Activated naive CD4-positive, alpha-beta T cell treated with anti-CD3 and anti-CD28 coated beads, Interleukin-2, amount 50 U/mL, for 24 hours (primary cell): ENCODE data around the gene GABBR2.

Experiments used
- H3K27ac Mint-ChIP-seq: one replicate; pipeline ENCODE4 v1.8.0; 2021; ENCODE audit warnings: mild to moderate bottlenecking, mixed read lengths
- H3K27me3 Mint-ChIP-seq: one replicate; pipeline ENCODE4 v1.8.0; 2021; ENCODE audit warnings: mixed read lengths
- H3K36me3 Mint-ChIP-seq: one replicate; pipeline ENCODE4 v1.8.0; 2021; ENCODE audit warnings: mixed read lengths
- H3K4me1 Mint-ChIP-seq: one replicate; pipeline ENCODE4 v1.8.0; 2021; ENCODE audit warnings: mixed read lengths
- H3K4me3 Mint-ChIP-seq: one replicate; pipeline ENCODE4 v1.8.0; 2021; ENCODE audit warnings: mild to moderate bottlenecking, mixed read lengths
- H3K9me3 Mint-ChIP-seq: one replicate; pipeline ENCODE4 v1.8.0; 2021; ENCODE audit warnings: mixed read lengths

GABBR2 gene

DNA sequence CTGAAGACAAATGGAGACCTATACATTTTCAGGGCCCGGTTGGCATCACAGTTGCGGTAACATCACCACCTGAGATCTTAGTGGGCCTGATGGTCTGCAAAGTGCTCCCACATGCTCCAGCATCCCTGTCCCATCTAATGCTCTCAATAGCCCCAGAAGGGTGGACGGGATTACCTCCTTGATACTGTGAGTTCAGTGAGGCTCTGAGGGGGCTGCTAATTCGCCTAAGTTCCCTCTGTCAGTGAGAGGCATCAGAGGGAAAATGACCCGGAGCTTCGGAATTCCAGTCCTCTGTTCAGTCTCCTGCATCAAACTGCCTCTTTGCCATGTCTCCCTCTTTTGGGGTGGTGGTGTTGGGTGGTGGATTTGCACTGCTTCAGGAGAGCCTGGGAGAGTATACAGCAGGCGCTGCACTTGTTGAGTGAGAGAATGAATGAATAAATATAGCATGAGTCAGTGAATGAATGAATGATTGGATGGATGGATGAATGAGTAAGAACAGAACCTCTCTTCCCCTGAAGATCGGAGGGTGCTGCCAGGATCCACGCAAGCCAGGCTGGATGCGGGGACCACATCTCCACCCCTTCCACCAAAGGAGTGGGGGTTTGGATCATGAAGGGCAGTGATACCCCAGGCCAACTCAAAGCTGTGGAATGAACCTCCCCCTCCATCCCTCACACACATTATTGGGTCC lies 141.0 kb downstream of the GABBR2 start:
- H3K4me1 Mint-ChIP-seq: no peaks in the 10 kb centered on the region
- no peaks in the 10 kb centered on the region for H3K36me3 Mint-ChIP-seq
- no peak overlapping the region for H3K4me3 Mint-ChIP-seq
- H3K27ac Mint-ChIP-seq: no peak overlapping the region
- peaks cover 4% of the 10 kb centered on the region for H3K27me3 Mint-ChIP-seq
- H3K9me3 Mint-ChIP-seq: no peaks in the 10 kb centered on the region

DNA sequence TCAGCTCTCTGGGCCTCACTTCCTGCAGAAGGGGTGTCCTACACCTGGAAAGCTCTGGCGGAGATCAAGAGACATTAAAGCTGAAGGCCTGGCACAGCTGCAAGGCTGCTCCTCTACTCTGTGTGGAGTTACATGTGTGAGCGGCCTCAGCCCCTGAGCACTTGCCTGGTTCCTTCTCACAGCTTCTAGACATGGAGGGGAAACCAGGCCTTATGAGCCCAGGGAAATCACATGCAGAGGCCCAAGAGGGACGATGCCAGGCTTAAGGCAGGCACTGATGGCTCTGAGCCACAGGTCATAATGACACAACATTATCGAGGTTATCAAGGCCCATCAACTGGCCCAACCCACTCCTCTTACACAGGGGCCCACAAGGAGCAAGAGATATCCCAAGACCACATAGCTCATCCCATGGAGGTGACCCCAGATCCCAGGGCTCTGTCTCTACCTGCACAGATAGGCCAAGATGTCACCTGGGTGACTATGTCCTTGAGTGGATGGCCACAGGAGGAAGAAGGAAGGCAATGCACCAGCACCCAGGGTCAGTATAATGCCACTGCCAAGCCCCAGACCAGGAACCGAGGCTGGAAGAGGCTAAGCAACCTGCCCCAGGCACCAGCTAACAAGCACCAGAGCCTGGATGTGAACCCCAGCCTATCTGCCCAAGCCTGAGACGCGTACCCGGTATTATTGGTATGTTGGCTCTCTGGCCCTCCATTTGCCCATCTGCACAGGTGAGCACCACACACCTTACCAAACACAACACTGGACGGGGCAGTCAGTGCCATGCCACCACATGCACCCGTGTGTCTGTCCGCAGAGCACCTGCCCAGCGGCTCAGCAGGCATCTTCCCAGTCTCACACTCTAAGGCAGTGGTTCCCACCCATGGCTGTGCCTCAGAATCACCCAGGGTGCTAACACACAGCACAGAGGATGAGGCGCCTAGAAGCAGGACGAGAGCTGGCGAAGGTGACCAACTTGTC lies 143.3 kb downstream of the GABBR2 start:
- H3K4me1 Mint-ChIP-seq: no peaks in the 10 kb centered on the region
- H3K27ac Mint-ChIP-seq: no peak overlapping the region
- H3K9me3 Mint-ChIP-seq: no peaks in the 10 kb centered on the region
- no peaks in the 10 kb centered on the region for H3K36me3 Mint-ChIP-seq
- H3K4me3 Mint-ChIP-seq: no peak overlapping the region
- H3K27me3 Mint-ChIP-seq: peaks cover 6% of the 10 kb centered on the region

- peaks cover 6% of the 10 kb centered on the region for H3K27me3 Mint-ChIP-seq
- H3K36me3 Mint-ChIP-seq: no peaks in the 10 kb centered on the region
Measured at GRCh38 chr9:98564714-98565113, 144.0 kb downstream of the GABBR2 start.

GRCh38 chr9:98563988-98564387 lies 144.7 kb downstream of the GABBR2 start:
- Mint-ChIP-seq H3K27me3 (peaks cover 6% of the 10 kb centered on the region), H3K27ac (no peak overlapping the region), H3K4me3 (no peak overlapping the region), H3K9me3 (no peaks in the 10 kb centered on the region), H3K36me3 (no peaks in the 10 kb centered on the region), H3K4me1 (no peaks in the 10 kb centered on the region)

More at GRCh38 chr9:98564714-98565113, 144.0 kb downstream of the GABBR2 start:
- no peak overlapping the region for H3K4me3 Mint-ChIP-seq
- H3K9me3 Mint-ChIP-seq: no peaks in the 10 kb centered on the region
- no peak overlapping the region for H3K27ac Mint-ChIP-seq
- no peaks in the 10 kb centered on the region for H3K4me1 Mint-ChIP-seq

DNA sequence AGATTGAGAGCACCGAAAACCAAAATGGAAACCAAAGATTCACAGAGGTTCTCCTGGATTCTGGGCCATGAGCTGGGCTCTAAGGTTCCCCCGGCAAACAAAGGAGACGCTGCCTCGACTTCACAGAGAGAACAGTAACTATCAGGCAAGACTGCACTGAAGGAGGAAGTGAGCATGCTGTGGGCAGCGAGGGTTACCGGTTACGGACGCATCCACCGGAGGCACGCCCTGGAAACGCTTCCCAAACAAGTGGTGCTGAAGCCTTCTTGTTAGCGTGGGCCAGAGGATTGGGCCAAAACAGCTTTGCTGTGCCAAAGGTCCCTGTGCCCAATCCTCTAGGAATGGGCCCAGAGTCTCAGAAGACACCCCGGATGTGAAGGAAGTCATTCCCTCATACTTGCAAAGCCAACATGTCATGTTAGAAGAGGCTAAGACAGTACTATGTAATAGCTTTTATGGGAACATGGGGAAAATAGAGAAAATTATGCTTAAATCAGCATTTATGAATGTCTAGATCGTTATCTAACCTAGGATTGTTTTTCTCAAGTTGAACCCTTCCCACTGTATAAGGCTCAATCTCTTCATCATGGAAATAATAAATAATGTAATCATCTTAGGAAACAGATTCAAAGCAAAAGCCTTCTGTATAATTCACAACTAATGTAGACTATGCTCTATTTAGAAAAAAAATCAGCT lies 145.4 kb downstream of the GABBR2 start:
- H3K27ac Mint-ChIP-seq: no peak overlapping the region

DNA sequence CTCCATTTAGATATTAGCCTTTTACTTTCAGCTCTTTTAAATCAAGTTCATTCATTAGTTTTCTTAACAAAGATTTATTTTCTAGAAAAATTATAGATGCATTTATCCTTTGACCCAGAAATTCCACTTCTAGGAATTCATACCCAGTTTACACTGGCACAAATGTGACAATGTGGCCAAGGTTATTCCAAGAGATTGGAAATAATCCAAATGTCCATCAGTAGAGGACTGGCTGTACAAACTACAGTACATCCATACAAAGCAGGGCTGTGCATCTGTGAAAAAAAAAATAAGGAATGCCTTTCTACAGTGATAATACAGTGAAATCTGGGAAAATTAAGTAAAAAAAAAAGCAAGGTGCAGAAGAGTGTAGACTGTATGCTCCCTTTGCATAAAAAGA lies 149.2 kb downstream of the GABBR2 start:
- H3K9me3 Mint-ChIP-seq: no peaks in the 10 kb centered on the region
- no peaks in the 10 kb centered on the region for H3K4me1 Mint-ChIP-seq
- peaks cover 2% of the 10 kb centered on the region for H3K27me3 Mint-ChIP-seq
- no peak overlapping the region for H3K4me3 Mint-ChIP-seq
- H3K36me3 Mint-ChIP-seq: no peaks in the 10 kb centered on the region
- H3K27ac Mint-ChIP-seq: no peak overlapping the region

More for the DNA sequence above, 145.4 kb downstream of the GABBR2 start:
- Mint-ChIP-seq H3K4me1 (no peaks in the 10 kb centered on the region), H3K36me3 (no peaks in the 10 kb centered on the region), H3K9me3 (no peaks in the 10 kb centered on the region), H3K27me3 (peaks cover 6% of the 10 kb centered on the region), H3K4me3 (no peak overlapping the region)

GRCh38 chr9:98558575-98558974 lies 150.2 kb downstream of the GABBR2 start:
- no peak overlapping the region for H3K4me3 Mint-ChIP-seq
- no peaks in the 10 kb centered on the region for H3K4me1 Mint-ChIP-seq
- H3K27ac Mint-ChIP-seq: no peak overlapping the region
- H3K9me3 Mint-ChIP-seq: no peaks in the 10 kb centered on the region
- H3K36me3 Mint-ChIP-seq: no peaks in the 10 kb centered on the region
- peaks cover 2% of the 10 kb centered on the region for H3K27me3 Mint-ChIP-seq

DNA sequence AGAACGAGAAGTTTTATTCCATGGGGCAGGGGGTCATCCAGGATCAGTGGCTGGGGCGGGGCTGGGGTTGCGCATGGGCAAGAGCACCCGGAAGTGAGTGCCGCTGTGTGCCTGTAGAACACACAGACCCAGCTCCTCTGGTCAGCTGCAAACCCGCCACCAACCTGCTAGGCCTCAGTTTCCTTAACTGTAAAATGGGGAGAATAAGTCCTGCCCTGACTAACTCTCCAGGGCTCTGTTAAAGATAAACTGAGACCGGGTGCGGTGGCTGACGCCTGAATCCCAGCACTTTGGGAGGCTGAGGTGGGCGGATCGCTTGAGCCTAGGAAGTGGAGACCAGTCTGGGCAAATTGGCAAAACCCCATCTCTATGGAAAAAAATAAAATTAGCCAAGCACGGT lies 152.2 kb downstream of the GABBR2 start:
- Mint-ChIP-seq H3K27ac (no peak overlapping the region), H3K27me3 (peaks cover 2% of the 10 kb centered on the region), H3K4me3 (no peak overlapping the region), H3K4me1 (no peaks in the 10 kb centered on the region), H3K9me3 (no peaks in the 10 kb centered on the region), H3K36me3 (no peaks in the 10 kb centered on the region)

- Mint-ChIP-seq H3K27ac (no peak overlapping the region), H3K4me3 (no peak overlapping the region), H3K4me1 (no peaks in the 10 kb centered on the region), H3K36me3 (no peaks in the 10 kb centered on the region), H3K9me3 (no peaks in the 10 kb centered on the region), H3K27me3 (no peaks in the 10 kb centered on the region)
Measured at GRCh38 chr9:98555651-98556465, 152.9 kb downstream of the GABBR2 start.

- Mint-ChIP-seq H3K4me1 (no peaks in the 10 kb centered on the region), H3K9me3 (no peaks in the 10 kb centered on the region), H3K36me3 (no peaks in the 10 kb centered on the region), H3K27ac (no peak overlapping the region), H3K4me3 (no peak overlapping the region), H3K27me3 (no peaks in the 10 kb centered on the region)
Measured at GRCh38 chr9:98554752-98555151, 154.0 kb downstream of the GABBR2 start.

- Mint-ChIP-seq H3K27me3 (no peaks in the 10 kb centered on the region), H3K9me3 (no peaks in the 10 kb centered on the region), H3K4me1 (no peaks in the 10 kb centered on the region), H3K27ac (no peak overlapping the region), H3K36me3 (no peaks in the 10 kb centered on the region), H3K4me3 (no peak overlapping the region)
Measured at GRCh38 chr9:98552331-98552730, 156.4 kb downstream of the GABBR2 start.

GRCh38 chr9:98551511-98552286 lies 157.0 kb downstream of the GABBR2 start:
- H3K36me3 Mint-ChIP-seq: no peaks in the 10 kb centered on the region
- no peaks in the 10 kb centered on the region for H3K27me3 Mint-ChIP-seq
- no peak overlapping the region for H3K4me3 Mint-ChIP-seq
- no peaks in the 10 kb centered on the region for H3K4me1 Mint-ChIP-seq
- no peaks in the 10 kb centered on the region for H3K9me3 Mint-ChIP-seq
- no peak overlapping the region for H3K27ac Mint-ChIP-seq

DNA sequence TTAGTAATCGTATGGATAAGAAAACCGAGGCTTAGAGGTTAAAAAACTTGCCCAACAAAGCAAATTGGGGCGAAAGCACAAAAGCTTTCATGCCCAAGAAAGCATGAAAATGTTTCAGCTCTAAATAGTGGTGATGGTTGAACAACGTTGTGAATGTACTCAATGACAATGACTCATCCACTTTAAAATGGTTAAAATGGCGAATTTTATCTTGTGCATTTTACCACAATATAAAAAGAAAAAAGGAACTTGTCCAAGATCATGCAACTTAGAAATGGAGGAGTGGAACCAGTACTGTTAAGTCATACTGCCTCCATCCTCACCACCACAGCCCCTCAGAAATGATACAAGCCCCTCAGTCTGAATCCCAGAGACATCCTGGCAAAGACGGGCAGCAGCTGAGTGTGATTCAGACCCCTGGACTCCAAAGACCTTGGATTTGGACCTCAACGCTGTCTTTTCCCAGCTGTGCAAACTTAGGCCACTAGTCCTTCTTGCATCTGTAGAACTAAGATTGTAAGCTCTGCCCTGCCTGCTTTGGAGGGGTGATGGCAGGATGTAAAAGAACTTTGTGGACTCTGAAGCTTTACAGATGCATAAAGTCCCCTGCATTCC lies 158.4 kb downstream of the GABBR2 start:
- H3K27ac Mint-ChIP-seq: no peak overlapping the region
- H3K36me3 Mint-ChIP-seq: no peaks in the 10 kb centered on the region
- H3K4me3 Mint-ChIP-seq: no peak overlapping the region
- H3K9me3 Mint-ChIP-seq: no peaks in the 10 kb centered on the region
- H3K27me3 Mint-ChIP-seq: no peaks in the 10 kb centered on the region
- H3K4me1 Mint-ChIP-seq: no peaks in the 10 kb centered on the region

DNA sequence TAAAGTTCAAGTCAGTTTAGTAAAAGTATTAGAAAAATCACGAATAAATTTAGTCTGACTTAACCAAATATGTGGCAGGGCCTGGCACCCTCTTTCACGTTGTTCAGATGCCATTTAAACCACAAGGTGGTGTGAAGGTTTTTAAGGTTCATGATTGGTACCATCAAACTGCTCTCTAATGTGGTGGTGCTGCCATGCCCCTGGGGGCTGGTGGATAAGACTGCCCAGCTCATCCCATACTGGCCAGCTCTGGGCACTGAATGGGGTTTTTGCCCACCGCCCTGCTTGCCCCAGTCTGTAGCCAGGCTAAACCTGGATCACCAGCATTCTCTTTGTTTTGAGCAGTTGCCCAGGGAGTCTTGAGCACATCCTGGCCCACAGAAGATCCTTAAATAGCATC lies 159.3 kb downstream of the GABBR2 start:
- Mint-ChIP-seq H3K4me3 (no peak overlapping the region), H3K27me3 (no peaks in the 10 kb centered on the region), H3K36me3 (no peaks in the 10 kb centered on the region), H3K9me3 (no peaks in the 10 kb centered on the region), H3K27ac (no peak overlapping the region), H3K4me1 (no peaks in the 10 kb centered on the region)
